GM18861 (cell line): Measurements from ENCODE around the gene ASIC1.
A peak's percentile ranks its signal among the peaks of the same experiment; 100 is the strongest.

Experiments used
- ATAC-seq: cut with Tn5 transposase; IDR thresholded peaks from one replicate; pipeline ENCODE4 v1.9.1; 2021; ENCODE audit not compliant: unreplicated experiment

ASIC1 gene

GRCh38 chr12:50104417-50105366, 47.3 kb downstream of the ASIC1 start:
- ATAC-seq = no peak

- no peak for ATAC-seq
Measured at GRCh38 chr12:50105913-50106450, 48.6 kb downstream of the ASIC1 start.

GRCh38 chr12:50106907-50107306, 49.5 kb downstream of the ASIC1 start:
- no peak for ATAC-seq

GRCh38 chr12:50107416-50108268, 50.2 kb downstream of the ASIC1 start:
- ATAC-seq = no peak

- no peak for ATAC-seq
Measured at GRCh38 chr12:50109319-50109718, 51.9 kb downstream of the ASIC1 start.

- ATAC-seq = no peak
Measured at GRCh38 chr12:50110127-50110761, 52.8 kb downstream of the ASIC1 start.

GRCh38 chr12:50110762-50111351, 53.5 kb downstream of the ASIC1 start:
- no peak for ATAC-seq

GRCh38 chr12:50111395-50111692, 53.9 kb downstream of the ASIC1 start:
- ATAC-seq = no peak

- peak; percentile 79 for ATAC-seq
Measured at GRCh38 chr12:50111693-50112455, 54.5 kb downstream of the ASIC1 start, which contains the start of gene COX14. Gene COX14, plus strand, starts transcription at chr12:50112236. Its CDS starts 7,808 bp downstream, at chr12:50120044.

GRCh38 chr12:50112456-50113218, 55.2 kb downstream of the ASIC1 start:
- no peak for ATAC-seq

- ATAC-seq = no peak
Measured at GRCh38 chr12:50117057-50117622, 59.7 kb downstream of the ASIC1 start.

GRCh38 chr12:50119387-50119786, 62.0 kb downstream of the ASIC1 start:
- no peak for ATAC-seq

GRCh38 chr12:50120521-50120920, 63.1 kb downstream of the ASIC1 start:
- no peak for ATAC-seq

GRCh38 chr12:50120953-50121352, 63.6 kb downstream of the ASIC1 start:
- no peak for ATAC-seq

GRCh38 chr12:50121641-50122040, 64.2 kb downstream of the ASIC1 start:
- ATAC-seq = no peak

- no peak for ATAC-seq
Measured at GRCh38 chr12:50123203-50123602, 65.8 kb downstream of the ASIC1 start.

GRCh38 chr12:50127546-50127945, 70.2 kb downstream of the ASIC1 start:
- no peak for ATAC-seq

- ATAC-seq = no peak
Measured at GRCh38 chr12:50129290-50129689, 71.9 kb downstream of the ASIC1 start.
